ENCODE data around the gene C1QA. TPM values are rescaled to one million over a fixed set of nuclear protein-coding genes. Genes with fewer than 3 reads are reported as not detected.

The C1QA gene
- polyA plus RNA-seq, 3 donors = 38.2 to 271 (median 173) TPM

DNA sequence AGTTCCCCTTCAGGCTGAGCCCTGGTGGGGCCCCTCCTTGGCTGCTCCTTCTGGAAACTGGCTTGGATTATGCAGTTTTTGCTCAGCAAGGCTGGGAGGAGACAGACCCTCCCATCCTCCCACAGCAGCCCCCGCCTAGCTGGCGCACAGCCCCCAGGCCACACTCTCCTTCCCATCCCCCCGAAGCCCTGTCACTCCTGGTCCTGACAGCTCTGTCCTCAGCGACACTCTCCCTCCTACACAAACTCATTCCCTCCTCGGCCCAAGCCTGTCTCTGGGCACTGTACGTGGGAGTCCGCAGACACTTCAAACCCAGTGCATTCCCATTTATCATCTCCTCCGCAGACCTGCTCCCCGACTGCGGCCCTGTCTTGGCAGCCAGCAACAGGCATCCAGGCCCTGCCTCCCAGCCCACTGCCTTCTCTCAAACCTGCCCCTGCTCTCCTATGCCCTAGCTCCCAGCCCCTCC is 49.2 kb downstream of the C1QA start:
- WGBS, 3 donors = 46 to 64% (median 59%) methylated on average over 9 to 10 of the region's 10 CpGs
- no peak overlapping the region for H3K27ac ChIP-seq (ENCODE audit: low read depth, low read length)

- WGBS, 3 donors = 74 to 89% (median 85%) methylated on average over 2 of the region's 2 CpGs
Measured at GRCh38 chr1:22687191-22687590, 50.8 kb downstream of the C1QA start.

GRCh38 chr1:22688466-22688865 is 52.0 kb downstream of the C1QA start:
- H3K27ac ChIP-seq (ENCODE audit: low read depth, low read length) = no peak overlapping the region

More at GRCh38 chr1:22687191-22687590, 50.8 kb downstream of the C1QA start:
- H3K27ac ChIP-seq (ENCODE audit: low read depth, low read length) = no peak overlapping the region

Other genes starting within 250 kb of the C1QA start
- 1 to 10 TPM; 3.5 to 5.1 (median 5.1) TPM for gene ZBTB40, start 184.8 kb upstream of the C1QA start, polyA plus RNA-seq
- under 1 TPM in 2 of 3 donors, not detected in 1; 0.03 to 0.37 TPM for gene EPHA8, start 73.1 kb upstream of the C1QA start, polyA plus RNA-seq
- gene C1QC, start 7.0 kb downstream of the C1QA start, polyA plus RNA-seq = 100 to 1,000 TPM in 2 of 3 donors, 10 to 100 TPM in 1; 46.8 to 176 (median 138) TPM
- 100 to 1,000 TPM in 2 of 3 donors, 10 to 100 TPM in 1; 56.6 to 288 (median 253) TPM for gene C1QB, start 16.6 kb downstream of the C1QA start, polyA plus RNA-seq
- gene EPHB2, start 74.2 kb downstream of the C1QA start, polyA plus RNA-seq = 1 to 10 TPM in 2 of 3 donors, under 1 TPM in 1; 0.67 to 3.9 (median 1.9) TPM

All from adipose tissue (tissue), 3 donors.